Putamen (tissue), 1 donor: ENCODE results near the gene DDA1.

Experiments
- DNase-seq: peaks from one replicate; pipeline ENCODE4 v3.0.0-alpha.2; 2016; ENCODE audit warnings: low spot score

DDA1 gene

GRCh38 chr19:17312189-17313113 lies 3.1 kb downstream of the DDA1 start:
- no peak for DNase-seq

- no peak for DNase-seq
Observed at GRCh38 chr19:17314007-17314593, 4.7 kb downstream of the DDA1 start.

- DNase-seq: no peak
Observed at GRCh38 chr19:17318966-17319365, 9.6 kb downstream of the DDA1 start.

- DNase-seq: no peak
Observed at GRCh38 chr19:17319473-17320238, 10.3 kb downstream of the DDA1 start.

- no peak for DNase-seq
Observed at GRCh38 chr19:17320435-17320834, 11.1 kb downstream of the DDA1 start.

- DNase-seq: no peak
Observed at GRCh38 chr19:17321655-17322489, 12.5 kb downstream of the DDA1 start.

- DNase-seq: no peak
Observed at GRCh38 chr19:17322854-17323253, 13.5 kb downstream of the DDA1 start.

GRCh38 chr19:17323300-17323963 lies 14.1 kb downstream of the DDA1 start:
- DNase-seq: no peak

GRCh38 chr19:17323964-17324332 lies 14.6 kb downstream of the DDA1 start:
- DNase-seq: no peak

- DNase-seq: no peak
Observed at GRCh38 chr19:17324357-17325114, 15.2 kb downstream of the DDA1 start.

- DNase-seq: no peak
Observed at GRCh38 chr19:17325133-17325532, 15.8 kb downstream of the DDA1 start.

GRCh38 chr19:17325881-17326594 lies 16.7 kb downstream of the DDA1 start:
- peak; percentile 76 for DNase-seq

- DNase-seq: no peak
Observed at GRCh38 chr19:17326595-17326966, 17.2 kb downstream of the DDA1 start.

- DNase-seq: no peak
Observed at GRCh38 chr19:17327068-17327653, 17.8 kb downstream of the DDA1 start.

GRCh38 chr19:17327654-17328516 lies 18.5 kb downstream of the DDA1 start:
- no peak for DNase-seq

GRCh38 chr19:17328517-17329365 lies 19.4 kb downstream of the DDA1 start:
- DNase-seq: no peak
